SK-N-MC (cell line): ENCODE data around the gene EDRF1.

Experiments
- DNase-seq: peaks from one replicate; pipeline ENCODE4 v3.0.0-alpha.2; 2011; ENCODE audit warnings: low read depth, low spot score
- H3K27ac ChIP-seq: fragments of 200-600 bp; sonication (generic); 2 replicates; pipeline ENCODE4 v1.5.1; 2016; ENCODE audit warnings: mixed run types
- H3K36me3 ChIP-seq: fragments of 200-600 bp; sonication (generic); 2 replicates; pipeline ENCODE4 v1.6.1; 2017; ENCODE audit warnings: antibody characterized with exemption, low read length, mixed read lengths; ENCODE audit not compliant: insufficient read depth
- H3K4me3 ChIP-seq: fragments of 200-600 bp; sonication (generic); 2 replicates; pipeline ENCODE4 v1.5.1; 2016
- H3K9ac ChIP-seq: fragments of 200-600 bp; sonication (generic); 2 replicates; pipeline ENCODE4 v1.8.0; 2017; ENCODE audit warnings: mixed run types, mixed read lengths; ENCODE audit not compliant: insufficient read length
- H3K9me3 ChIP-seq: fragments of 200-600 bp; sonication (generic); 2 replicates; pipeline ENCODE4 v1.6.1; 2017; ENCODE audit warnings: low read depth, mild to moderate bottlenecking, antibody characterized with exemption, low read length, moderate library complexity, mixed read lengths
- EZH2 ChIP-seq: fragments of 200-600 bp; sonication (generic); IDR thresholded peaks from one replicate; pipeline ENCODE4 v1.6.1; 2017; ENCODE audit warnings: antibody characterized with exemption
- FOXP2 ChIP-seq: optimal IDR thresholded peaks from 2 replicates; pipeline ENCODE3; 2011; ENCODE audit warnings: mild to moderate bottlenecking, moderate library complexity; ENCODE audit not compliant: insufficient read depth; ENCODE audit errors: extremely low read length, control extremely low read depth
- POLR2AphosphoS5 ChIP-seq: IDR thresholded peaks from 2 replicates; pipeline ENCODE4 v1.6.1; 2012; ENCODE audit warnings: mild to moderate bottlenecking, low read depth, low read length, borderline replicate concordance

EDRF1 gene

DNA sequence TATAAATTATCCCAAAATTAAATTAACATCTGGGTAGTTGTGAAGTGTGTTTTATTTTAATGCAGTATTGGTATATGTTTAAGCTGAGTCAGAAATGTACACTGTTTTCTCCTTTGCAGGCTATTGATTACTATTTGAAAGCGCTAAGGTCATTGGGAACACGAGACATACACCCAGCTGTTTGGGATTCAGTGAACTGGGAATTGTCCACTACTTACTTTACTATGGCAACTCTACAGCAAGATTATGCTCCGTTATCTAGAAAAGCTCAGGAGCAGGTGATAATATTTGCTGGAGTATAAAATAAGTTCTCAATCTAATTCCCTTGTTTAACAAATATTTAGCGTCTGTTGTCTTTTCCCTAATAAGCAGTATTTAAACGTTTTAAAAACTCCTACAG, 27.9 kb downstream of the EDRF1 start:
- peaks cover 32% of the 10 kb centered on the region; the same call in 1 of the 2 replicates for H3K36me3 ChIP-seq

GRCh38 chr10:125756196-125756595, 36.7 kb downstream of the EDRF1 start:
- Histone ChIP-seq H3K4me3 (no peak overlapping the region), H3K36me3 (peaks cover 38% of the 10 kb centered on the region; the same call in 1 of the 2 replicates), H3K9ac (no peak overlapping the region), H3K9me3 (no peaks in the 10 kb centered on the region), H3K27ac (no peak overlapping the region)
- TF ChIP-seq POLR2AphosphoS5 (no peak), FOXP2 (no peak), EZH2 (no peak)
- no peak for DNase-seq

More for the DNA sequence above, 27.9 kb downstream of the EDRF1 start:
- TF ChIP-seq EZH2 (no peak), POLR2AphosphoS5 (no peak), FOXP2 (no peak)
- Histone ChIP-seq H3K4me3 (no peak overlapping the region), H3K27ac (no peak overlapping the region), H3K9me3 (no peaks in the 10 kb centered on the region), H3K9ac (no peak overlapping the region)
- DNase-seq, result no peak

DNA sequence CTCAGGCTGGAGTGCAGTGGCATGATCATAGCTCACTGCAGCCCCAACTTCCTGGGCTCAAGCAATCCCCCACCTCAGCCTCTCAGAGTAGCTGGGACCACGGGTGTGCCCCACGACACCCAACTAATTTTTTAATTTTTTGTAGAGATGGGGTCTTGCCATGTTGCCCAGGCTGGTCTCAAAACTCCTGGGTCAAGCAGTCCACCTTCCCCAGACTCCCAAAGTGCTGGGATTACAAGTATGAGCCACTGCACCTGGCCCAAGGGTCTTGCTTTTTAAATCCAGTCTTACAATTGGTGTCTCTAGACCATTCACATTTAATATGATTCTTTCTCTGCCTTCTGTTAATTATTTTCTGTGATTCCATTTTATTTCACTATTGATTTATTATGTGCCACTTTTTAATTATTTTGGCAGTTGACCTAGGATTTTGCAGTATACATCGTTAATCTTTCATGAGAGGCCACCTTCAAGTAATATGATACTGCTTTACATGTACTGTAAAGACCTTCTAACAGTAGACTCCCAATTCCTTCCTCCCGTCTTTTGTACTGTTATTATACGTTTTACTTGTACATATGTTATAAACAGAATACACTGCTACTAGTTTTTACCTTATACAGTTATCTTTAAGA, 37.5 kb downstream of the EDRF1 start:
- Histone ChIP-seq H3K9me3 (no peaks in the 10 kb centered on the region), H3K27ac (no peak overlapping the region), H3K4me3 (no peak overlapping the region), H3K36me3 (peaks cover 32% of the 10 kb centered on the region; the same call in 1 of the 2 replicates), H3K9ac (no peak overlapping the region)
- TF ChIP-seq POLR2AphosphoS5, result no peak
- no peak for TF ChIP-seq EZH2
- DNase-seq, result no peak

GRCh38 chr10:125757742-125758141, 38.2 kb downstream of the EDRF1 start:
- Histone ChIP-seq H3K9me3 (no peaks in the 10 kb centered on the region), H3K9ac (no peak overlapping the region), H3K4me3 (no peak overlapping the region), H3K27ac (no peak overlapping the region), H3K36me3 (peaks cover 34% of the 10 kb centered on the region; the same call in 1 of the 2 replicates)
- no peak for DNase-seq
- TF ChIP-seq FOXP2, result no peak
- TF ChIP-seq POLR2AphosphoS5, result no peak
- no peak for TF ChIP-seq EZH2

DNA sequence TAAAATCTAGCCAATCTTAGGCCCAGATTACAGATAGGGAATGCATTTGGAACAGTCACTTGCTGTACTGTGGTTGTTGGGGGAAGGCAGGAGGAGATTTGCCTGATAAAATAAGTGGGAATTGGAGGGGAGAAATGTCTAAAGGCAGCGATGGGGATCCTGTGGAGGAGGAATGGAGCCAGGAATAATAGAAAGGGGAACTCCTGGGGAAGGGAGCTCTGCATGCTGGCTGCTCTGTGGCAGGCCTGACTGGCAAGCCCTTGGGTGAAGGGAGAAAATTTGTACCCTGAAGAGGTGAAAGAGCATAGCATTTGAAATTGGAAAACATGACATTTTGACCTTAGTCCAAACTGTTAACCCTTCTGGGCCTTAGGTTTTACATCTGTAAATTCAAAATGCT, 42.5 kb downstream of the EDRF1 start:
- TF ChIP-seq FOXP2 (no peak), EZH2 (no peak), POLR2AphosphoS5 (no peak)
- DNase-seq, result no peak
- Histone ChIP-seq H3K27ac (no peak overlapping the region), H3K9me3 (no peaks in the 10 kb centered on the region), H3K36me3 (peaks cover 29% of the 10 kb centered on the region; the same call in 1 of the 2 replicates), H3K9ac (no peak overlapping the region), H3K4me3 (no peak overlapping the region)

- H3K27ac ChIP-seq, result no peak overlapping the region
- H3K9ac ChIP-seq, result no peak overlapping the region
- H3K4me3 ChIP-seq, result no peak overlapping the region
- no peak for DNase-seq
- H3K9me3 ChIP-seq, result no peaks in the 10 kb centered on the region
- peaks cover 26% of the 10 kb centered on the region; the same call in 1 of the 2 replicates for H3K36me3 ChIP-seq
- TF ChIP-seq FOXP2 (no peak), EZH2 (no peak), POLR2AphosphoS5 (no peak)
Measured at GRCh38 chr10:125762692-125763648, 43.5 kb downstream of the EDRF1 start.

DNA sequence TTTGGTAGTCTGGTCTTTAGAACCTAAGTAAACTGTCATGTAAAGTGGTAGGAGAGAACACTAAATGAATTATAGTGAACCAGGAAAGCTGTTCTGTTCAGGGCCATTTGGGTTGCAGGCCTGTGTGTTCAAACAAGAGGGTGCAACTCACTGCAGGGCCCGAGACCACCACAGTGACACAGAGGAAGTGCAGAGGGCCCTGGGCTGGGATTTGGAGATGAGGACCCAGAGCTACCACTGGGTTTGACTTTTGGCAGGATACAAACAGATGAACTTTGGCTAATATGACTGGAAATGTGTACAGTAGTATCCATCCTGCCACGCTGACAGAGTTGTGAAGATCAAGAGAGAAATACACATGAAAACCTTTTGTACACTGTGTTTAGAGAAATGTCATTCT, 46.3 kb downstream of the EDRF1 start:
- H3K9ac ChIP-seq, result no peak overlapping the region
- TF ChIP-seq POLR2AphosphoS5 (no peak), EZH2 (no peak), FOXP2 (no peak)
- H3K27ac ChIP-seq, result no peak overlapping the region
- peaks cover 17% of the 10 kb centered on the region; the same call in 1 of the 2 replicates for H3K36me3 ChIP-seq
- no peak overlapping the region for H3K4me3 ChIP-seq
- H3K9me3 ChIP-seq, result no peaks in the 10 kb centered on the region
- no peak for DNase-seq

DNA sequence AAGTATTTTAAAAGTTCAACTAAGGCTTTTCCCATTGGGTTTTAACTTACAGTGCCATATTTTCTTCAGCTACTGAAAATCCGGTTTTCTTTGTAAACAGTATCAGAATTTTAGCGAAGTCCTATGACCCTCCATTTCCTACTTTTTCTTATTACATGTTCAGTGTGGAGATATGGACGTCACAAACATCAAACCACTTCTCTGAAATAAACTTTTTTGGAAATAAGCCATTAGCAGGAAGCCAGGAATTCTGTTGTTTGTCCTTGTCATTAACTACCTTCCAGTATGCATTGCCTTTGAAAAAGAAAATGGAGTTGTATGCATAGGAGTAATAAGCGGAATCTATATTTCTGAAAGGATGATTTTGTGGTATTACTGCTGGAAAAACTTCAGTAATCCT, 47.0 kb downstream of the EDRF1 start:
- Histone ChIP-seq H3K36me3 (peaks cover 17% of the 10 kb centered on the region; the same call in 1 of the 2 replicates), H3K9me3 (no peaks in the 10 kb centered on the region), H3K9ac (no peak overlapping the region), H3K27ac (no peak overlapping the region), H3K4me3 (no peak overlapping the region)
- no peak for TF ChIP-seq POLR2AphosphoS5
- no peak for TF ChIP-seq FOXP2
- TF ChIP-seq EZH2, result no peak
- no peak for DNase-seq
